MG63 (cell line): ENCODE results near the gene RBMS2. TPM values are rescaled to one million over a fixed set of nuclear protein-coding genes. Genes with fewer than 3 reads are reported as not detected.
A peak's percentile ranks its signal among the peaks of the same experiment; 100 is the strongest.
"Not testable (repeated sequence)": the region's sequence is repeated elsewhere in the genome, so short reads cannot be mapped to it uniquely, and the experiment has no call there.

Experiments
- DNase-seq: peaks from one replicate; pipeline ENCODE4 v3.0.0-alpha.2; 2020
- H3K27me3 ChIP-seq: fragments of 250-450 bp; sonication (Bioruptor Pico); 2 replicates; pipeline ENCODE4 v1.5.1; 2020; ENCODE audit warnings: mild to moderate bottlenecking, moderate library complexity
- H3K36me3 ChIP-seq: fragments of 250-450 bp; sonication (Bioruptor Pico); 2 replicates; pipeline ENCODE4 v1.5.1; 2020; ENCODE audit warnings: mild to moderate bottlenecking, moderate library complexity
- H3K4me3 ChIP-seq: fragments of 250-450 bp; sonication (Bioruptor Pico); 2 replicates; pipeline ENCODE4 v1.5.1; 2020; ENCODE audit warnings: mild to moderate bottlenecking, moderate library complexity
- H3K9me3 ChIP-seq: fragments of 250-450 bp; sonication (Bioruptor Pico); 2 replicates; pipeline ENCODE4 v1.5.1; 2020; ENCODE audit warnings: mild to moderate bottlenecking, moderate library complexity
- total RNA-seq: library from RNA; depleted of rRNA; stranded (reverse); fragments of >200 nt; shearing (Covaris generic); gene quantifications from 2 replicates; pipeline ENCODE4 v1.2.3, GENCODE V29; 2014; ENCODE audit warnings: low replicate concordance

Gene RBMS2
- total RNA-seq, 1 experiment from 2014 or later: 4.4 TPM

DNA sequence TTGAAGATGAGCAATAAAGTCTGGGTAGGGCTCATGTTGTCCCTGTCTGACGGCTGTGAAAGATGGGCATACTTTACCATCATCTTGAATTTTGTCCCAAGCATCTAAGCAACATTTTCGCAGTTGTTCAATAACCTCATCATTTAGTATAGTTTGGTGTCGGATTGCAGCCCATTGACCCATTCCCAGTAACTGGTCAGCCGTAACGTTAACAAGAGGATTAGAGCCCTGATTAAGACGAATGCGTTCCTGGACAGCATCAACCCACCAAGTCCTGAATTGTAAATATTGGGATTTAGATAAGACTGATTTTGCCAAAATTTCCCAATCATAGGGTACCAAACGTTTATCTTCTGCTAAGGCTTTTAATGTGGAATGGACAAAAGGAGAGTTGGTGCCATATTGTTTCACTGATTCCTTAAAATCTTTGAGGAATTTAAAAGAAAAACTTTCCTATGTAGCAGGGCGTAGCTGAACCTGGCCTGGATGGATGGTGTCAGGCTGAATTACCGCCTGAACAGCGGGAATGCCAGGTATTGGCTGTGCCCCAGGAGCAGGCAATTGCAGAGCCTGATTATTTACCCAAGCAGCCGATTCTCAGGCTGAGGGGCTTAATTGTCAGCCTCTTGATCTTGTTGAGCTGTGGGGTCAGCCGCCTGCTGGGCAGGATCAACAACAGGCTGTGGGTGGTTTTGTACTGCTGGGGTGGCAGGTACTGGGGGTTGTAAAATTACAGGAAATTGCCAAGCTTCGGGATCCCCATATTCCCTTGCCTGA, 23.3 kb upstream of the RBMS2 start:
- H3K27me3 ChIP-seq, DNase-seq, H3K4me3 ChIP-seq, H3K36me3 ChIP-seq, H3K9me3 ChIP-seq: not testable (repeated sequence)

DNA sequence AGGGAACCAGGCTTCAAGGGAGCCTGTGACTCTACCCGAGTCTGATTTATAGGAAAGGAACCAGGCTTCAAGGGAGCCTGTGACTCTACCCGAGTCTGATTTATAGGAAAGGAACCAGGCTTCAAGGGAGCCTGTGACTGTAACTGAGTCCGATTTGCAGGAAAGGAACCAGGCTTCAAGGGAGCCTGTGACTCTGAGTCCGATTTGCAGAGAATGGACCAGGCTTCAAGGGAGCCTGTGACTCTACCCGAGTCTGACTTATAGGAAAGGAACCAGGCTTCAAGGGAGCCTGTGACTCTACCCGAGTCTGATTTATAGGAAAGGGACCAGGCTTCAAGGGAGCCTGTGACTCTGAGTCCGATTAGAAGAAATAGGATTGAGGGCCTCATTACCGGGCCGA, 22.2 kb upstream of the RBMS2 start:
- not testable (repeated sequence) for H3K36me3 ChIP-seq, H3K4me3 ChIP-seq, DNase-seq, H3K9me3 ChIP-seq, H3K27me3 ChIP-seq

DNA sequence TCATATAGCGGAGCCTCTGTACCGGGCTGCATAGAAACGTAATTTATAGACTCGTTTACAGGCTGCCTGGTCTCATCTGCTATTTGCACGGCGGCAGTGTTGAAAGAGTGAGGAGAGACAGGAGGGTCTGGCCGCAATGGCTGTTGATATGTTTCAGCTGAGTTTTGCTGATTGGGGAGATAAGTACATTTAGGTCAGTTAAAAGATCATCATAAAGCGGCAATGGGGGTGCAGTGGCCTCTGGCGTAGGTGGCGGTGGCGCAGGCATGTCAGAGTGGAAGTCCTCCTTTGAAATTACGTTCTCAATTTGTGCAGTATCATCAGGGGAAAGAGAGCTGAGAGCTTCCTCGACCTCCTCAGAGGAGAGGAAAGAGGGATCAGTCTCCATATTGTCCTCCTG, 21.7 kb upstream of the RBMS2 start:
- not testable (repeated sequence) for H3K27me3 ChIP-seq, H3K9me3 ChIP-seq, H3K36me3 ChIP-seq, DNase-seq, H3K4me3 ChIP-seq

DNA sequence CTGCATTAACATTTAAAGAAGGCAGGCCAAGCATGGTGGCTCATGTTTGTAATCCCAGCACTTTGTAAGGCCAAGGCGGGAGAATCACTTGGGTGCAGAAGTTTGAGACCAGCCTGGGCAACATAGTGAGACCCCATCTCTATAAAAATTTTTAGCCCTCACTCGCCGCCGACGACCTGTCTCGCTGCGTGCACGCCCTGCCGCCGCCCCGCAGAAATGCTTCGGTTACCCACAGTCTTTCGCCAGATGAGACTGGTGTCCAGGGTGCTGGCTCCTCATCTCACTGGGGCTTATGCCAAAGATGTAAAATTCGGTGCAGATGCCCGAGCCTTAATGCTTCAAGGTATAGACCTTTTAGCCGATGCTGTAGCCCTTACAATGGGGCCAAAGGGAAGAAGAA, 10.8 kb upstream of the RBMS2 start:
- Histone ChIP-seq H3K27me3 (no peaks in the 10 kb centered on the region), H3K9me3 (no peaks in the 10 kb centered on the region), H3K36me3 (no peaks in the 10 kb centered on the region), H3K4me3 (no peak overlapping the region)
- DNase-seq: no peak

- H3K4me3 ChIP-seq, H3K9me3 ChIP-seq, DNase-seq, H3K27me3 ChIP-seq, H3K36me3 ChIP-seq: not testable (repeated sequence)
These were observed 7.7 kb upstream of the RBMS2 start for GRCh38 chr12:56514014-56514318.

DNA sequence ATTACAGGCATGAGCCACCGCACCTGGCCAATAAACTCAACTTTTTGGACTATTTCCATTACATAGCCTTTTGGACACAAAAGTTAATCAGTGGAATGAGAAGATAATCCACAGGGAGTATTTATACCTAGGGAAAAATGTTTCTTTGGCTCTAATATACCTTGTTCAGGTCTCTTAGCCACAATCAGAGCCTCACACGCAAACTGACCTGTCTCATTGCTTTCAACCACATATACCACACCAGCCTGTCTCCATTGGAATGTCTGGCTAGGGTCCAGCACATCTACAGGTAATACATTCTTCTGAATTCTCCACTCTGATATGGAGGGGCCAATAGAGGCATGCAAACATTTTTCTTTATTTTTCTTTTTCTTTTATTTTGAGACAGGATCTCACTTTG, 3.8 kb upstream of the RBMS2 start:
- H3K9me3 ChIP-seq: no peaks in the 10 kb centered on the region
- H3K27me3 ChIP-seq: no peaks in the 10 kb centered on the region
- no peak overlapping the region for H3K4me3 ChIP-seq
- DNase-seq: no peak
- no peaks in the 10 kb centered on the region for H3K36me3 ChIP-seq

- no peak overlapping the region for H3K4me3 ChIP-seq
These were observed 3.0 kb upstream of the RBMS2 start for GRCh38 chr12:56518570-56518969.

DNA sequence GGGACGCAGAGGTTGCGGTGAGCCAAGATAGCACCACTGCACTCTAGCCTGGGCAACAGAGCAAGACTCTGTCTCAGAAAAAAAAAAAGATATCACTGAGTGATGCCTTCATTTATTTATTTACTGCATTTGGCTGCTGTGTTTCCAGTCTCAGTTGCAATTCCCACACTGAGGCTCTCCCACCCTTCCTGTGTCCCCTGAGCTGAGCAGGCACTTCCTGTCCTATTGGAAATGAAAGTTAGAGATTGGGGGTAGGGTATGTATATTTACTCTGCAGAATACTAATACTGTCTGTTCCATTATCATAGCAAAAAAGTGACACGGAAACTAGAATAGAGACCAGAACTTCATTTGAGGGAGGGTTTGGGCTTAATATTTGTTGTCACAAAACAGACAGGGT, 1.6 kb upstream of the RBMS2 start:
- H3K36me3 ChIP-seq: no peaks in the 10 kb centered on the region
- H3K4me3 ChIP-seq: no peak overlapping the region
- H3K9me3 ChIP-seq: no peaks in the 10 kb centered on the region
- no peaks in the 10 kb centered on the region for H3K27me3 ChIP-seq
- no peak for DNase-seq

More at GRCh38 chr12:56518570-56518969, 3.0 kb upstream of the RBMS2 start:
- no peaks in the 10 kb centered on the region for H3K36me3 ChIP-seq
- H3K9me3 ChIP-seq: no peaks in the 10 kb centered on the region
- H3K27me3 ChIP-seq: no peaks in the 10 kb centered on the region
- no peak for DNase-seq

DNA sequence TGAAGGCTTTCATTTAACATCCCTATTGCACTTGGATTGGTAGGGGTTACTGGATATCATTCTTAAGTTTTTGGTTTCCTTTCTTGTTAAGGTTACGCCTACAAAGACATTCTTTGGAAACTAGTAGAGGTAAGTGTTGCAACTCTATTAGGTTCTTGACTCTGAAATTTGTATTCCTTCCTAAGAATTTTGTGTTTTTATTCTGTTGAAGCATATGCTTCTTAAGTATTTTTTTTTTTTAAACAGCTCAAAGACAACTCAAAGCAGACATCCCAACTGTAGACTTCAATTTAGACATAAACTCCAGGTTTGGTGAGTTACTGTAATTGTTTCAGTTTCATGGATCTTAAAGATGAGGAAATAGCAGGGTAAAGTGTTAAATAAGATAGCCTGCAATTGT, 1.1 kb upstream of the RBMS2 start:
- DNase-seq: no peak
- Histone ChIP-seq H3K27me3 (no peaks in the 10 kb centered on the region), H3K4me3 (no peak overlapping the region), H3K9me3 (no peaks in the 10 kb centered on the region), H3K36me3 (no peaks in the 10 kb centered on the region)

- no peaks in the 10 kb centered on the region for H3K27me3 ChIP-seq
- H3K36me3 ChIP-seq: no peaks in the 10 kb centered on the region
- H3K9me3 ChIP-seq: no peaks in the 10 kb centered on the region
- H3K4me3 ChIP-seq: peak overlapping the region; percentile 78
- DNase-seq: no peak
These were observed 421 bp upstream of the RBMS2 start for GRCh38 chr12:56521209-56521589.

DNA sequence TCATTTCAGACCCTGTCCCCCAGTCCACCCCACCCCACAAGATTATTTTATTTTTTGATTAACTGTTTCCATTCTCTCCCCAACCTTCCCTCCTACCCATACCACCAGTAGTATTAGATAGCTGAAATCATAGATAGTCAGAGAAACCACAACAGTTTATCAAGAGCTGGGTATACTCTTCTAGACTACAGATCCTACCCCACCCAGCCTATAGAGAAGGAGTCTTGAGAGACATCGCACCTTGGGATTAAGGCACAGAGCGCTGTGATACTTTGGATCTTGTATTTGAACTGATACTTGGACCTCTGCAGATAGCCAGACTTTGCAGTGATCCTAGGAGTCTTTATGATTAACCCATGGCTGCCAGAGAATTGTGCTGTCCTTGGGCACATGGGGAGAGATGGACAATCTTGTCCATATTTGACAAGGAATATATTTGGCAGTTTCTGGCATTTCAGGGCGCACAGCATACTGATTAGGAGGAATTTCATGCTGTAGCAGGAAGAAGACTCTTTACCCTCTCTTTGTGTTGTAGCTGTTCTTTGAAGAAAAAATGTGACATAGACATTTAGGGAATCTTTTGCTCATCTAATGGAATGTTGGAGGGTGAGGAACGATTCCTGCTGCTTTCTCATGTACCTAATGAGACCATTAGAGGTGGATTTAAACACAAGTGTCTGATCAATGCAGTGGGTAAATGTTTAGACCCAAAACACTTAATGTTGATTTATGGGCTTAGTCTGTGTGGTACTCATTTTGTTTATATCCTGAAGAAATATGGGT, 982 bp downstream of the RBMS2 start:
- H3K36me3 ChIP-seq: peaks cover 5% of the 10 kb centered on the region; the same call in 1 of the 2 replicates
- peak overlapping the region; percentile 78 for H3K4me3 ChIP-seq
- no peaks in the 10 kb centered on the region for H3K9me3 ChIP-seq
- DNase-seq: no peak
- H3K27me3 ChIP-seq: no peaks in the 10 kb centered on the region

GRCh38 chr12:56528846-56529245, 7.2 kb downstream of the RBMS2 start:
- H3K9me3 ChIP-seq: no peaks in the 10 kb centered on the region
- H3K4me3 ChIP-seq: no peak overlapping the region
- no peaks in the 10 kb centered on the region for H3K27me3 ChIP-seq
- no peak for DNase-seq
- H3K36me3 ChIP-seq: peaks cover 7% of the 10 kb centered on the region

DNA sequence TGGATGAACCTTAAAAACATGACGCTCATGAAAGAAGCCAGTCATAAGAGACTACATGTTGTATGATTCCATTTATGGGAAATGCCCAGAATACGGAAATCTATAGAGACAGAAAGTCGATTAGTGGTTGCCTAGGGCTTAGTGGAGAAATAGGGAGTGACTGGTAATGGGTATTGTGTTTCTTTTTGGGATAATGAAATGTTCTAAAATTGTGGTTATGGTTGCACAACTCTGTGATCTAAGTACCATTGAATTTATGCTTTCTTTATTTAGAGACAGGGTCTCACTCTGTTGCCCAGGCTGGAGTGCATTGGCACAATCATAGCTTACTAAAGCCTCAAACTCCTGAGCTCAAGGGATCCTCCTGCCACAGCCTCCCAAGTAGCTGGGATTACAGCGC, 8.0 kb downstream of the RBMS2 start:
- Histone ChIP-seq H3K4me3 (no peak overlapping the region), H3K9me3 (no peaks in the 10 kb centered on the region), H3K27me3 (no peaks in the 10 kb centered on the region), H3K36me3 (peaks cover 7% of the 10 kb centered on the region)
- no peak for DNase-seq

- no peaks in the 10 kb centered on the region for H3K27me3 ChIP-seq
These were observed 8.9 kb downstream of the RBMS2 start for GRCh38 chr12:56530390-56531055.

DNA sequence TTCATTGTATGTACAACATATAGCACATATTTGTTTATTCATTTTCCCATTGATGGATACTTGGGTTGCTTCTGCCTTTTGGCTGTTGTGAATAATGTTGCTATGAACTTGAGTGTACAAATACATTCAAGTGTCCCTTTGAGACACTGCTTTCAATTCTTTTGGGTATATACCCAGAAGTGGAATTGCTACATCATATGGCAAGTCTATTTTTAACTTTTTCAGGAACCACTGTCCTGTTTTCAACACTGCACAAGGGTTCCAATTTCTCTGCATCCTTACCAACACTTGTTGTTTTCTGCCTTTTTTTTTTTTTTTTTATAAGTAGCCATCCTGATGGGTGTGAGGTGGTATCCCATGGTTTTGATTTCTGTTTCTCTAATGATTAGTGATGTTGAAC, 15.9 kb downstream of the RBMS2 start:
- no peak overlapping the region for H3K4me3 ChIP-seq
- H3K36me3 ChIP-seq: no peaks in the 10 kb centered on the region
- H3K27me3 ChIP-seq: no peaks in the 10 kb centered on the region
- H3K9me3 ChIP-seq: no peaks in the 10 kb centered on the region
- DNase-seq: no peak

More at GRCh38 chr12:56530390-56531055, 8.9 kb downstream of the RBMS2 start:
- Histone ChIP-seq H3K36me3 (peaks cover 7% of the 10 kb centered on the region), H3K9me3 (no peaks in the 10 kb centered on the region), H3K4me3 (no peak overlapping the region)
- no peak for DNase-seq

DNA sequence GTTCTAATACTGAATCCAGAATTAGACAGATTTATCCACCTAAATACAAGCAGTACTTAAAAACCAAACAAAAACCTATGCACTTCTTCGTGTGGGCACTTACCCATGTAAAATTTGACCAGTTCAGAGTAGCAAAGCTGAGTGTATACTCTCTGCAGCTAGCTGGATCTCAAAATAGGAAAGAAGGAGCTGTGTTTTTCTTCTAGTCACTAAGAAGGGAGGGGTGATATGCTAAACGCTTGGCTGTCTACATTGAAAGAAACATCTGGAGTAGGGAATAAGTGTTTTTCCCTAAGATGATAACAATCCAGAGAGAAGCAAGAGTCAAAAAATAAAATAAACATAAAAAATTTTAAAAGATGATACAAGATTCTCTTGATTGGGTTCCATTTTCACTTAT, 20.0 kb downstream of the RBMS2 start:
- Histone ChIP-seq H3K27me3 (no peaks in the 10 kb centered on the region), H3K9me3 (no peaks in the 10 kb centered on the region), H3K36me3 (peaks cover 2% of the 10 kb centered on the region; the same call in 1 of the 2 replicates), H3K4me3 (no peak overlapping the region)
- DNase-seq: no peak

DNA sequence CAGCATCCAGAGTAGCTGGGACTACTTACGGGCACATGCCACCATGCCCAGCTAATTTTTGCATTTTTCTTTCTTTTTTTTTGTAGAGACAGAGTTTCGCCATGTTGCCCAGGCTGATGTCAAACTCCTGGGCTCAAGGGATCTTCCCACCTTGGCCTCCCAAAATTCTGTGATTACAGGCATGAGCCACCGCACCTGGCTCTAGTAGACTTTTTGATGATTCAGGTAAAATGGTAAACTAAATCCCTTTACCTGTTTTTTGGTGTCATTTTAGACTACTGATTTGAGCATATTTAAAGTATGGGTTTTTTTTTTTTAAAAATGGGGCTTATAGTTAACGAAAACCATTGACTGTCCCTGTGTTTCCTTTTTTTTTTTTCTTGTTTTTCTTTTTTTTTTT, 20.5 kb downstream of the RBMS2 start:
- no peaks in the 10 kb centered on the region for H3K9me3 ChIP-seq
- no peak for DNase-seq
- no peak overlapping the region for H3K4me3 ChIP-seq
- H3K36me3 ChIP-seq: peaks cover 2% of the 10 kb centered on the region; the same call in 1 of the 2 replicates
- no peaks in the 10 kb centered on the region for H3K27me3 ChIP-seq
